GM12892 (cell line): Measurements from ENCODE around the gene CHST15.

Source experiments
- POLR2A ChIP-seq: IDR thresholded peaks from 2 replicates; pipeline ENCODE4 v1.6.1; 2011; ENCODE audit warnings: low read depth, low read length, control low read depth
- TAF1 ChIP-seq: IDR thresholded peaks from 2 replicates; pipeline ENCODE4 v1.6.1; 2011; ENCODE audit warnings: low read depth, mild to moderate bottlenecking, control low read depth, low read length, borderline replicate concordance

DNA sequence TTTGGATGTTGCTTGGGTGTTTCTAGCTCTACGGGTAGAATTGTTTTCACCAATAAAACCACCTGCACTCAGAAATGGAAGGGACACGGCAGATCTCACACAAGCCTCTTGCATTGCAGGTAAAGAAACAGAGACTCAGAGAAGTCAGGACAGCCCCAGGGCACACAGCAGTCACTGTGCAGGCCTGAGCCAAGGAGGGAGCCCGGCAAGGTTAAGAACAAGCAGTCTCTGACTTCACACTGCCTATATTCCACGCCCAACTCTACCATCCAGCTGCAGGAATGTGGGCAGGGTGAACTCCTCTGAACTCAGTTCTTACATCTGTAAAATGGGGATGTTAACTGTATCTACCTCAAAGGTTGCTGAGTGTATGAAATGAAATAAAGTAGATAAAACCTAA is 15.4 kb downstream of the CHST15 start:
- TF ChIP-seq TAF1 (no peak), POLR2A (no peak)
